GM21360 (cell line): ENCODE data around the gene PRAMEF18.
"Not testable (repeated sequence)": the region's sequence is repeated elsewhere in the genome, so short reads cannot be mapped to it uniquely, and the experiment has no call there.

Source experiments
- ATAC-seq: cut with Tn5 transposase; IDR thresholded peaks from one replicate; pipeline ENCODE4 v1.9.1; 2021; ENCODE audit warnings: mild to moderate bottlenecking, moderate library complexity; ENCODE audit not compliant: unreplicated experiment

Gene PRAMEF18, protein sequence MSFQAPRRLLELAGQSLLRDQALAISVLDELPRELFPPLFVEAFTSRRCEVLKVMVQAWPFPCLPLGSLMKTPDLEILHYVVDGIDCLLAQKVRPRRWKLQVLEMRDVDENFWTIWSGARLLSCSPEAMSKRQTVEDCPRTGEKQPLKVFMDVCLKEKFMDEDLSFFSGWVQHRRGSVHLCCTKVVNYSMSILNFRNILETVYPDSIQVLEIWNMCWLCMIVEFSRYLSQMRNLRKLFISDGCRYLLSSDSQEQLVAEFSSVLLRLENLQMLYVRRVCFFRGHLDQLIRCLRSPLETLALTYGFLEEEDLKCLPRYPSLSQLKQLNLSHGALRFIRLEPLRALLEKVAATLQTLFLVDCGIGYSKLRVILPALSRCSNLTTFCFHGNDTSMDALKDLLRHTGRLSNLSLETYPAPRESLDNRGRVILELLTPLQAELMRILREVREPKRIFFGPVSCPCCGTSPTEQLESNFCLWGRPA

DNA sequence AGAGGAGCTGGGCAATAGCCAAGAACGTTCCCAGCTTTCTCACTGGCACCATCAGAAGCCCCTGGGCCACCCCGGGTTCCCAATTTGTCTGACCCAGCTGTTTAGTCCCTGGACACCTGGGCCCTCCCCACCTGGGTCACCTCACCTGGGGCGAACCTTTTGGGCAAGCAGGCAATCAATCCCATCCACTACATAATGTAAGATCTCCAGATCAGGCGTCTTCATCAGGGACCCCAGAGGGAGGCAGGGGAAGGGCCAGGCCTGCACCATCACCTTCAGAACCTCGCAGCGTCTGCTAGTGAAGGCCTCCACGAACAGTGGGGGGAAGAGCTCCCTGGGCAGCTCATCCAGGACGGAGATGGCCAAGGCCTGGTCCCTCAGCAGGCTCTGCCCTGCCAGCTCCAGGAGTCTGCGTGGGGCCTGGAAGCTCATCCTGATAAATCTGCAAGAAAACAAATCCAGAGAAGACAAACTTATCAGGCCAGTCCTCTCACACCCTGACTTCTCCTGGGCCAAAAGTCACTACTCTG lies at the start of gene PRAMEF18:
Gene PRAMEF18 (minus strand): TSS at position 480 of the 530 bp plus-strand sequence. CDS start 48 bp downstream, at position 432.
- ATAC-seq = not testable (repeated sequence)

DNA sequence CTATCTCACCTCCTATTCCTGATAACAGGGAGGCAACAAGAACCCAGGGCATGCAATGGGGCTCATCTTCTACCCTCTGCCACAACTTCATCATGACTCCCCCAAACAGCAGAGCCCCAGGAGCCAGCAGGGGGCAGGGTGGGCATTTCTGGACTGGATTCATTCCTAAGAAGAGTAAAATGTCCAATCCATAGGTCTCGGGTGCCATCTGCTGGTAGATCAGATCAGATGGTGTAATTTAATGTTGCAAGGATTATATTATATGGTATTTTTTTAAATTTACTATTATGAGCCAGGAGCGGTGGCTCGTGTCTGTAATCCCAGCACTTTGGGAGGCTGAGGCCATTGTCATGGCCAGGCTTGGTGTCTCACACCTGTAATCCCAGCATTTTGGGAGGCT lies 39.2 kb upstream of the PRAMEF18 start:
- ATAC-seq = not testable (repeated sequence)

DNA sequence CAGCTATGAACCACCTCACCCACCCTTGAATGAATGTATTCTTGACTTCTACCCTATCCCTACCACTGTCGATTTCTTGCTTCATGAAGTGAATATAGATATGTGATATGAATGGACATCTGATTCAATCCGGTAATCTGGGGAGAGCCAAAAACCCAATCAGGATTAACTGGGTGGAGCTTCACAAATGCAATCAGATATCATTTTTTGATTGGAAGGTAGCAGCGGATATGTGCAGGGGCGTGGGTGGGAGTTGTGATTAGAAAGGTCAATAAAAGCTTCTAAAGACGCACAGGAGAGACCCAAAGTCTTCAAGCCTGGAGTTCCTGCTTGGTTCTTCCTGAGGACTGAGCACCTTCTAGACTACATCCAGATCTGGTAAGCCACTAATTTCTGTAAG lies 27.9 kb upstream of the PRAMEF18 start, which contains the start of gene PRAMEF5:
Gene PRAMEF5 (plus strand): TSS at position 301 of the 400 bp plus-strand sequence. CDS start 5,071 bp downstream, outside the sequence.
- ATAC-seq = not testable (repeated sequence)

DNA sequence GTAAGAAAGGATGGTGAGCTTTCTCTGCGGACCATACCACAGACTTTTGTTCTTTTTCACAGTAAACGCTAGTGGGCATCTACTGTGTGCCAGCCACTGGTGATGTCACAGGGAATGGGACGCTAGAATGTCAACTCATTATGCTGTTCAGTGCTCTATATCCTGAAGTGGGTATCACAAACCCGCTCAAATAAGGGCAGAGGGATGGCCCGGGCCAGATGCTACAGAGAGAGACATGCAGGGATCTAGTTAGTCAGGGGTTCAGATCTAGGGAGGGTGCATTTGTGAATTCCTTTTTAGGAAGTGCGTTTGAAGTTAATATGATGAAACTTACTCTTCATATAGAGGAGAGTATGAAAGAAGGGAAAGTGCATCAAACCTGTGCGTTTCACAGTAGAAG lies 21.2 kb upstream of the PRAMEF18 start:
- ATAC-seq = not testable (repeated sequence)

DNA sequence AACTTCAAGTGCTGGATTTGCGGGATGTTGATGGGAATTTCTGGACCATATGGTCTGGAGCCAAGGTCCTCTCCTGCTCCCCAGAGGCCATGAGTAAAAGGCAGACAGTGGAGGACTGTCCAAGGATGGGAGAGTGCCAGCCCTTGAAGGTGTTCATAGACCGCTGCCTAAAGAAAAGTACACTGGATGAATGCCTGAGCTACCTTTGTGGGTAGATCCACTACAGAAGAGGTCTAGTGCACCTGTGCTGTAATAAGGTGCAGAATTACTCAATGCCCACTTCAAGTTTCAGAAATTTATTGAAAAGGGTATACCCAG lies 20.6 kb upstream of the PRAMEF18 start:
- not testable (repeated sequence) for ATAC-seq

DNA sequence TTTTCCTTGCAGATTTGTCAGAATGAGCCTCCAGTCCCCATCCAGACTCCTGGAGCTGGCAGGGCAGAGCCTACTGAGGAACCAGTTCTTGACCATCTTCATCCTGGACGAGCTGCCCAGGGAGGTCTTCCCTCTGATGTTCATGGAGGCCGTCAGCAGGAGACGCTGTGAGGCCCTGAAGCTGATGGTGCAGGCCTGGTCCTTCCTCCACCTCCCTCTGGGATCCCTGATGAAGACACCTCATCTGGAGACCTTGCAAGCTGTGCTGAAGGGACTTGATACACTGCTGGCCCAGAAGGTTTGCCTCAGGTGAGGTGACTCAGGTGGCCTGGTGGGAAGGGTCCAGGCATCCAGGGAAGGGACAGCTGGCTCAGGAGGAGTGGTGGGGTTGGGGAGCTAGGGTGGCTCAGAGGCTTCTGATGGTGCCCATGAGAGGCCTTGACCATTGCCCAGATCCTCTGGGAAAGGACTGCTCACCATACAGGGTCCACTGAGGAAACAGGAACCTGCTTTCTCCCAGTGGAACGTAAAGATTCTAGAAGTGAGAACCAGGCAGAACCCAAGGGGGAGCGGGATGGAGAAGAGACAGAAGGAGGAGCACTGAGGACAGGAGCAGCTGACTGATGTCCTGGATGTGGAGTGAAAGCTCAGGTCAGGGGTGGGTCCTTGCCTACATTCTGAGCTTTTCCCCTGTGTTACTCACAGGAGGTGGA lies 20.0 kb upstream of the PRAMEF18 start:
- not testable (repeated sequence) for ATAC-seq

DNA sequence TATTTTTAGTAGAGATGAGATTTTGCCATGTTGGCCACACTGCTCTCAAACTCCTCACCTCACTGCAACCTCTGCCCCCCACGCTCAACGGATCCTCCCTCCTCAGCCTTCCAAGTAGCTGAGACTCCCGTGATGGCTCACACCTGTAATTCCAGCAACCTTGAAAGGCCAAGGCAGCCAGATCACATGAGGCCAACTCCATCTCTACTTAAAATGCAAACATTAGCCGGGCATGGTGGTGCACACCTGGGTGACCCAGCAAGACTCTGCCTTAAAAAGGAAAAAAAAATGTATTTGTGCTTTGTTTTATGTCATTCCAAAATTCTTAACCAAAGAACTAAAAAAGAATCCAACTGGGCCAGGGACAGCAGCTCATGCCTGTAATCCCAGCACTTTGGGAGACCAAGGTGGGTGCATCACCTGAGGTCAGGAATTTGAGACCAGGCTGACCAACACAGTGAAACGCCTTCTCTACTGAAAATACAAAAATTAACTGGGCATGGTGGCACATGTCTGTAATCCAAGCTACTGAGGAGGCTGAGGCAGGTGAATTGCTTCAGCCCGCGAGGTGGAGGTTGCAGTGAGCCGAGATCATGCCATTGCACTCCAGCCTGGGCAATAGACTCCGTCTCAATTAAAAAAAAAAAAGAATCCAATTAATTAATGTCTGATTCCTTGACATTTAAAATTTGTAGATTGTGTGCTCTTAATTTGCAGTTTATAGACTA lies 17.7 kb upstream of the PRAMEF18 start:
- not testable (repeated sequence) for ATAC-seq

DNA sequence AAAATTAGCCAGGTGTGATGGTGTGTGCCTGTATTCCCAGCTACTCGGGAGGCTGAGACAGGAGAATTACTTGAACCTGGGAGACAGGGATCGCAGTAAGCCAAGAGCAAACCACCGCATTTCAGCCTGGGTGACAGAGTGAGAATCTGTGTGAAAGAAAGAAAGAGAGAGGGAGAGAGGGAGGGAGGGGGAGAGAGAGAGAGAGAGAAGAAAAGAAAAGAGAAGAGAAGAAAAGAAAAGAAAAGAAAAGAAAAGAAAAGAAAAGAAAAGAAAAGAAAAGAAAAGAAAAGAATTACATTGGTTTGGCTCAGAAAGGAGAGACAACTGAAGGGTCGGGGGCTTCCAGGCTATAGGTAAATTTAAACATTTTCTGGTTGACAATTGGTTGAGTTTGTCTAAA lies 13.7 kb upstream of the PRAMEF18 start:
- ATAC-seq = not testable (repeated sequence)

DNA sequence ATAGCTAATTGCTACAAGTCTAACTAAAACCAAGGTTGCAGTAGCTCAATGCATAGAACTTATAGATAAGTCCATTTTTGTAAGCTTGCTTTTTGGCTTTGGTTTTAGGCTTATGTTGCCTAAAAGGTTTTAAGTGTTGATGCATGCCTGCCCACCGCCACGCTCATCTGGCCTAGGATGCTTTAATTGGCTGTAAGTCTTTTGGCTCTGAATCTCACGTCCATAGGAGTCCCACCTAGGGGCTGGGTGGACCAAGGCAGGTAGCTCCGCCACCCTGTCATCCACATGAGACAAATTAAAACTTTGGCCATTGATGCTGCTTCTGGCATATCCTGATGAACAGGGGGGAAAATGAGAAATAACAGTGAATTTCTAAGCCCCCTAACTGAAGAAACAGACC lies 11.6 kb upstream of the PRAMEF18 start:
- ATAC-seq = not testable (repeated sequence)

DNA sequence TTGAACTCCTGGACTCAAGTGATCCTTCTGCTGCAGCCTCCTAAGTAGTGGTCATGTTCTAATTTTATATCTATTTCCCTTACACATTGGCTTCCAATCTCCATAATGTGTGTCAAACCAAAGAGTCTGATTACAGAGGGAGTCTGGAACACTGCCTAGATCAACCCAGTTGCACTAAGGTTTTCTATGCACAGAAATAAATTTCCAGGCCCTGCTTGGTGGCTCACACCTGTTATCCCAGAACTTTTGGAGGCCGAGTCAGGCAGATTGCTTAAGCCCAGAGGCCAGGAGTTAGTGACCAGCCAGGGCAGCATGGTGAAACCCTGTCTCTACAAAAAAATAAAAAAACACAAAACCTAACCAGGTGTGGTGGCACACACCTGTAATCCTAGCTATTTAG lies 8.1 kb upstream of the PRAMEF18 start:
- ATAC-seq = not testable (repeated sequence)

DNA sequence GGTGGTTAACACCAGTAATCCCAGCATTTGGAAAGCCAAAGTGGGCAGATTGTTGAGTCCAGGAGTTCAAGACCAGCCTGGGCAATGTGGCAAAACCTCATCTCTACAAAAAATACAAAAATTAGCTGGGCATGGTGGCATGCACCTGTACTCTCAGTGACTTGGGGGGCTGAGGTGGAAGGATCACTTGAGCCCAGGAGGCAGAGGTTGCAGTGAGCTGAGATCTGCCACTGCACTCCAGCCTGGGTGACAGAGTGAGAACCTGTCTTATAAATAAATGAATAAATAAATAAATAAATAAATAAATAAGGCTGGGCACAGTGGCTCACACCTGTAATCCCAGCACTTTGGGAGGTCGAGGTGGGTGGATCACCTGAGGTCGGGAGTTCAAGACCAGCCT lies 6.1 kb upstream of the PRAMEF18 start:
- not testable (repeated sequence) for ATAC-seq

DNA sequence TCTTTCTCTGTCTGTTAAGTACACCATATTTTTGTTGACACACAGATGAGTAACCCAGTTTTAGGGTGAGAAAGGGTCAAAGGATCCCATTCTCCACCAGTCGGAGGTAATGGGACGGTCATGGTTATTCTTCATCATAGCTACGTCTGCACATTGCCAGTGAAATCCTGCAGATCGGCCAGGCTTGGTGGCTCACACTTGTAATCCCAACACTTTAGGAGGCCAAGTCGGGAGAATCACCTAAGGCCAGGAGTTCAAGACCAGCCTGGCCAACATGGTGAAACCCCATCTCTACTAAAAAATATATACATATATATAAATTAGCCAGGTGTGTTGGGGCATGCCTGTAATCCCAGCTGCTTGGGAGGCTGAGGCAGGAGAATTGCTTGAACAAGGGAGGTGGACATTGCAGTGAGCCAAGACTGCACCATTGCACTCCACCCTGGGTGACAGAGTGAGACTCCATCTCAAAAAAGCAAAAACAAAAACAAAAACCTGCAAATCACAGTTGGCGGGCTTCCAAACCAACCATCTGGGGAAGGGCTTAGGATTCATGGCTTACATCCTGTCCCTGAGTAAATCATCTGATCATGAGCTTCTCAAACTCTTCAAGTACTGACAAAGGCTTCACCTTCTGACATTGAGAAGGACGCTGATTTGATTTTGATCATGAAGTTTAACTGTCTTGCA lies 5.3 kb upstream of the PRAMEF18 start:
- ATAC-seq = not testable (repeated sequence)

DNA sequence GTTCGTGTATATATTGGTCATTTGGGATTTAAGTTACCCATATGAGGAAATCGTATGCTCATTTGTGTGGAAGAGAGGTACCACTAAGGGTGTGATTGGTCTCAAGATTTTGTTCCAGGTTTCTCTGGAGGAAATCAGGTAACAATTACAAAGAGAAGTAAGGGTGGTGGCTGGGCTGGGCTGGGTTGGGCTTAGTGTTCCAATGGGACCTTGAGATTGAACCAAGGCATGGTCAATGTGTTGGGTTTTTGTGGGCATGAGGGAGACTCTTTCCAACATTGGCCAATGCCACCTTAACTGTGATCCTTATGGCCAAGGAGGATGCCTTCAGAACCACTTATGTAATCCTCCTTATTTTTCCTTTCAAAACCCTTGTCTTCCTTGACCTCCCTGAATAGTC lies 4.6 kb upstream of the PRAMEF18 start:
- ATAC-seq = not testable (repeated sequence)

DNA sequence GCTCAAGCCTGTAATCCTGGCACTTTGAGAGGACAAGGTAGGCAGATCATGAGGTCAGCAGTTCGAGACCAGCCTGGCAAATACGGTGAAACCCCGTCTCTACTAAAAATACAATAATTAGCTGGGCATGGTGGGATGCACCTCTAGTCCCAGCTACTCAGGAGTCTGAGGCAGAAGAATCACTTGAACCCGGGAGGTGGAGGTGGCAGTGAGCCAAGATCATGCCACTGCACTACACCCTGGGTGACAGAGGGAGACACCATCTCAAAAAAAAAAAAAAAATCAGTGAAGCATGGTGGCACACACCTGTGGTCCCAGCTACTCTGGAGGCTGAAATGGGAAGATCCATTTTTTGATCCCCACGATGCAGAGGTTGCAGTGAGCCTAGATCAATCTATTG lies 4.1 kb upstream of the PRAMEF18 start:
- not testable (repeated sequence) for ATAC-seq

DNA sequence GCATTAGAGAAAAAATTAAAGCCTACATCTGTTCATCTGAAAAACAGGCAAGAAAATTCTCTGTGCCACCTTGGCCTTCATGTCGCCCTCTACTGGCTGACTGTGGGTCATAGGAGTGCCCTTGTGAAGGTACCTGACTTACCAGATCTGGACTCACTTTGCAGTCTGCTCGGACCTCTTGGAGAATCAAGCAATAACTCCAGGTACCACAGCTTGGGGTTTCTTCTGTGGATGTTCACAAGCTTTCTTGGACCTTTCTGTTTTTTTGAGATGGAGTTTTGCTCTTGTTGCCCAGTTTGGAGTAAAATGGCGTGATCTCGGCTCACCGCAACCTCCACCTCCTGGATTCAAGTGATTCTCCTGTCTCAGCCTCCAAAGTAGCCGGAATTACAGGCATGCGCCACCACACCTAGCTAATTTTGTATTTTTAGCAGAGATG lies 2.4 kb upstream of the PRAMEF18 start:
- no peak for ATAC-seq

DNA sequence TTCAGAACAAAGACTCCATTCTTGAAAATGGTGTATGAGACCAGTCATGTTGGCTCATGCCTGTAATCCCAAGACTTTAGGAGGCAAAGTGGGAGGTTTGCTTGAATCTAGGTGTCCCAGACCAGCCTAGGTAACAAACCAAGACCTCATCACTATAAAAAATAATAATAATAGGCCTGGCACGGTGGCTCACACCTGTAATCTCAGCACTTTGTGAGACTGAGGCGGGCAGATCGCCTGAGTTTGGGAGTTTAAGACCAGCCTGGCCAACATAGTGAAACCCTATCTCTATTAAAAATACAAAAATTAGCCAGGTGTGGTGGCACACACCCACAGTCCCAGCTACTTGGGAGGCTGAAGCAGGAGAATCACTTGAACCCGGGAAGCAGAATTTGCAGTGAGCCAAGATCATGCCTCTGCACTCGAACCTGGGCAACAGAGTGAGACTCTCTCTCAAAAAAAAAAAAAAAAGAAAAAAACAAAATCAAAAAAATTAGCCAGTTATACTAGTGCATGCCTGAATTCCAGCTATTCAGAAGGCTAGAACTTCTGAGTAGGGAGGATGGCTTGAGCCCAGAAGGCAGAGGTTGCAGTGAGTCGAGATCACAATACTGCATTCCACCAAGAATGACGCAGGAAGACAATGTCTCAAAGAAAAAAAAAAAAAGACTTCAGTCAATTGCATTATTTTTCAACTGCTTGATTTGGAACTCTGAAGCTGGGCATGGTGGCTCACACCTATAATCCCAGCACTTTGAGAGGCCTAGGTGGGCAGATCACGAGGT lies 1.5 kb upstream of the PRAMEF18 start:
- ATAC-seq = not testable (repeated sequence)

DNA sequence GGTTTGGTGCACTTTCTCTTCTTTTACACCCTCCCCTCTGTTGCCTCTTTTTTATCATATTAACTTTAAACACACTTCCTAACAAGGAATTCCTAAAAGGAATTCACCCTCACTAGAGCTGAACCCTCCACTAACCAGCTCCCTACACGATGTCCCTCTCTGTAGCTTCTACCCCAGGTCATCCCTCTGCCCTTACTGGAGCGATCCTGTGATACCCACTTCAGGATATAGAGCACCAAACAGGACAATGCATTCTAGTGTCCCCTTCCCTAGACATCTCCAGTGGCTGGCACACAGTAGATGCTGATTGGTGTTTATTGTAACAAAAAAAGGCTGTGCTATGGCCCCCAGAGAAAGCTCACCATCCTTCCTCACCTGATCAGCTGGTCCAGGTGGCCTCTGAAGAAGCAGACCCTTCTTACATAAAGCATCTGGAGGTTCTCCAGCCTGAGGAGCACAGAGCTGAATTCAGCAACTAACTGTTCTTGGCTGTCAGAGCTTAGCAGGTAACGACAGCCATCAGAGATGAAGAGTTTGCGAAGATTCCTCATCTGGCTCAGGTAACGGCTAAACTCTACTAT lies 1.4 kb downstream of the PRAMEF18 start:
- ATAC-seq = no peak

DNA sequence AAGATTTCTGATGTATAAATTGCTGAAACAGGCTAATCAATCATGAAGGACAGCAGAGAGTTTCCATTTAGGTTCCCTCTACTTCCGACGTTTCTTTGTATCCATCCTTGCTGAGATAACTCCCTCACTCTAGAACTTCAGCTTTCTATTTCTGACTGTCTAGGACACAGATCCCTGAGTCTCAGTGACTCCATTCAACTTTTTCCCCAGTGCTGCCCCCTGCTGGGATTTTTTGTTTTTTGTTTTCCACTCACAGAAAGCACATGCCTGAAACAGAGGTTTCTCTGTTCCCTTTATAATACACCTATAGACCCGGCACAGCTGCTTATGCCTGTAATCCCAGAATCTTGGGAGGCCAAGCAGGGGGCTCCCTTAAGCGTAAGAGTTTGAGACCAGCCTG lies 3.2 kb downstream of the PRAMEF18 start:
- not testable (repeated sequence) for ATAC-seq

DNA sequence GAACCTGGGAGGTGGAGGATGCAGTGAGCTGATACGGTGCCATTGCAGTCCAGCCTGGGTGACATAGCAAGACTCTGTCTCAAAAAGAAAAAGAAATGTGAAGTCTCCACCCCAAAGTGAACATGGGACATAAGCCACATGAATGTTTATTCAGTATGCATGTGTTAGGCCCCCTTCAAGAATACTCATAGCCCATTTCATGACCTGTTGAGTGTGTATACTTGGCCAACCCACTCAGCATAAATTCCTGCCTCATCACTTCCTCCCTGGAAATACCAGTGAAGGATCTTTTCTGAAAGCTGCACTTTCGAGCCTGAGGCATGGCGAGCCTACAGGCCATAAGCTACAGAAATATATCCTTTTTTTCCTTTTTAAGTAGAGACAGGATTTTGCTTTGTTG lies 6.8 kb downstream of the PRAMEF18 start:
- ATAC-seq = not testable (repeated sequence)
